Adipocyte (in vitro differentiated cells): ENCODE measurements around the gene PSMB9.
"Not testable (repeated sequence)": the region's sequence is repeated elsewhere in the genome, so short reads cannot be mapped to it uniquely, and the experiment has no call there.

Source experiments
- DNase-seq: peaks from one replicate; pipeline ENCODE4 v3.0.0-alpha.2; 2015; ENCODE audit warnings: low read depth
- H3K27me3 ChIP-seq: replicated peaks from 2 replicates; pipeline ENCODE4 v1.7.0; 2013; ENCODE audit warnings: mild to moderate bottlenecking, low read length, moderate library complexity; ENCODE audit not compliant: control insufficient read depth, insufficient read depth
- H3K36me3 ChIP-seq: 2 replicates; pipeline ENCODE4 v1.7.0; 2013; ENCODE audit warnings: low read length, mild to moderate bottlenecking, moderate library complexity; ENCODE audit not compliant: control insufficient read depth, insufficient read depth, severe bottlenecking
- H3K4me1 ChIP-seq: 2 replicates; pipeline ENCODE4 v1.7.0; 2013; ENCODE audit warnings: mild to moderate bottlenecking, low read length, moderate library complexity; ENCODE audit not compliant: control insufficient read depth, insufficient read depth
- H3K4me3 ChIP-seq: 2 replicates; pipeline ENCODE4 v1.7.0; 2013; ENCODE audit warnings: mild to moderate bottlenecking, low read length, moderate library complexity
- H3K9ac ChIP-seq: 2 replicates; pipeline ENCODE4 v1.7.0; 2013; ENCODE audit warnings: mild to moderate bottlenecking, low read length, moderate library complexity
- H3K9me3 ChIP-seq: 2 replicates; pipeline ENCODE4 v1.7.0; 2013; ENCODE audit warnings: mild to moderate bottlenecking, low read length, moderate library complexity; ENCODE audit not compliant: control insufficient read depth

Gene PSMB9

DNA sequence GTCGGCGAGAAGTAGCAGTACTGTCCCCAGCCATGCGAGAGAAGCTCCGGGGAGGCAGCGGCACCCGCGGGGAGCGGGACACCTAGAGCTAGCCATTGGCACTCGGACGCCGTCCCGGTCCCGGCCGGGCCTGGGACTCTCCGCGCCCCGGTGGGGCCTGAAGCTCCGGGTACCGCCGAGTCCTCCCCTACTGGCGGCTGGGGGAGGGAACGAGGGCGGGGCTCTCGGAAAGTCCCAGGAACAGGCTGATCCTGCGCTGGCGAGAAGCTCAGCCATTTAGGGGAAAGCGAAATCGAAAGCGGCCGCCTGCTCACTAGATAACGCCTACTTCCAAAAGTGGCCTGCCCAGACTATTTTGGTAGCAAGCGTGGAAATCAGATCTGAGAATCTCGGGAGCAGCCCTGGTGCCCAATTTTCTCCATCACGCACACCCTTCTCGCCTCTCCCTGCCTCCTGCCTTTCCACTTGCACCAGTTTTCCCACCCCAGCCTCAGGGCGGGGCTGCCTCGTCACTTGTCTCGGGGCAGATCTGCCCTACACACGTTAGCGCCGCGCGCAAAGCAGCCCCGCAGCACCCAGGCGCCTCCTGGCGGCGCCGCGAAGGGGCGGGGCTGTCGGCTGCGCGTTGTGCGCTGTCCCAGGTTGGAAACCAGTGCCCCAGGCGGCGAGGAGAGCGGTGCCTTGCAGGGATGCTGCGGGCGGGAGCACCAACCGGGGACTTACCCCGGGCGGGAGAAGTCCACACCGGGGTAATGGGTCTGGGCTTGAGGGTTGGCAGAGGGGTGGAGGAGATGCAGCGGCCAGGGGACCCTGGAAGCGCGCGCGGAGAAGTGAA lies at the start of gene PSMB9, which contains the start of gene TAP1:
PSMB9 (plus strand) TSS at position 652 of the 835 bp plus-strand sequence; CDS start at position 690, 38 bp downstream.
TAP1 (minus strand) TSS at position 164 of the 835 bp plus-strand sequence; CDS start at position 96, 68 bp downstream.
- H3K4me1 ChIP-seq: peaks cover 15% of the 10 kb centered on the region
- H3K9me3 ChIP-seq: no peaks in the 10 kb centered on the region
- DNase-seq: peak; percentile 97
- peak within 1 kb of the TSS; percentile 93 for H3K9ac ChIP-seq
- peaks cover 28% of the 10 kb centered on the region for H3K36me3 ChIP-seq
- no peaks in the 10 kb centered on the region for H3K27me3 ChIP-seq
- H3K4me3 ChIP-seq: peak within 1 kb of the TSS; percentile 93

- not testable (repeated sequence) for H3K4me1 ChIP-seq, DNase-seq, H3K36me3 ChIP-seq, H3K9ac ChIP-seq, H3K9me3 ChIP-seq, H3K4me3 ChIP-seq
- peaks cover 14% of the 10 kb centered on the region for H3K27me3 ChIP-seq
Observed at GRCh38 chr6:32805404-32805803, 48.6 kb upstream of the PSMB9 start.

DNA sequence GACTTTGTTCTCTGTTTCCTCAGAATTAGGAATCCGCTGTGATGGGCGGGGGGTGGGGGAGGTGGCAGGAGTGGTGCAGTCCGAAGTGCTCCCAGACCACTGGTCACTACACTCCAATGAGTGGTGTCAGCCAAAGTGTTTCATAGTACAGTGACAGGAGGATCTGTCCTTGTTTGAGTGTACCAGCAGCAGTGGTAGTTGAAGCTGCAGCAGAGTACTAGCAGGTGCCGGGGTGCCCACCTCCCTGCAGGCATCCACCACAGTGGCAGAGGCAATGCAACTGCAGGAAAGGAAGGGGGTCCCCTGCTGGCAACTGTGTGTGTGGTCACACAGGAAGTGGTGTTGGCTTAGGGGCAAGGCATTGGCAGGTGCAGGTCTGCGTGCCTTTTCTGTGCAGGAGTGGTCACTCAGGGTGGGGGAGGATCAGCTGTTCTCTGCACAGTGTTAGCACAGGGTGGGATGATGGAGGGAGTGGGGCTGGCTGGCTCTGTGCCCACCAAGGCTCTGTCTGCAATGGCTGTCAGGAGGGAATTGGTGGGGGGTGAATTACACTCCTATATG lies 46.9 kb upstream of the PSMB9 start:
- no peaks in the 10 kb centered on the region for H3K36me3 ChIP-seq
- peaks cover 6% of the 10 kb centered on the region for H3K9me3 ChIP-seq
- peaks cover 11% of the 10 kb centered on the region for H3K27me3 ChIP-seq
- H3K9ac ChIP-seq: no peak overlapping the region
- no peak for DNase-seq
- no peaks in the 10 kb centered on the region for H3K4me1 ChIP-seq
- no peak overlapping the region for H3K4me3 ChIP-seq

DNA sequence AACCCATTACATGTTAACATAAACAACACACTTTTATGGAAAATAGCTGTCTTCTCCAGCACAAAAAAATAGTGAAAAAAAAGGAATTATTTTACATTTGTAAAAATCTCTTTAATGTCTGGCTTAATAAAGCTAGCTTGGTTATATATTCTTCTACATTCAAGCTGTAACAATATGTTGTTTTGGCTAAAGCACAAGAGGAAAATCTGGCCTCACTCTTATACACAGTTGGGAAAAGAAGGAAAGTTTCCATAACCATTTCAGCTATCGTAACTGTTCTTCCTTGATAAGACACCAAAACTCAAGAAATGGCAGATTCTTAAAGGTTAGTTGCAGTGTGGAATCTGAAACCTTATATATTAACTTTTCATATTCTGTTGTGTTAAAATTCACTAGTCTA lies 44.8 kb upstream of the PSMB9 start:
- peaks cover 5% of the 10 kb centered on the region for H3K27me3 ChIP-seq
- H3K9me3 ChIP-seq: no peaks in the 10 kb centered on the region
- H3K9ac ChIP-seq: no peak overlapping the region
- no peaks in the 10 kb centered on the region for H3K36me3 ChIP-seq
- H3K4me3 ChIP-seq: no peak overlapping the region
- DNase-seq: no peak
- H3K4me1 ChIP-seq: no peaks in the 10 kb centered on the region

DNA sequence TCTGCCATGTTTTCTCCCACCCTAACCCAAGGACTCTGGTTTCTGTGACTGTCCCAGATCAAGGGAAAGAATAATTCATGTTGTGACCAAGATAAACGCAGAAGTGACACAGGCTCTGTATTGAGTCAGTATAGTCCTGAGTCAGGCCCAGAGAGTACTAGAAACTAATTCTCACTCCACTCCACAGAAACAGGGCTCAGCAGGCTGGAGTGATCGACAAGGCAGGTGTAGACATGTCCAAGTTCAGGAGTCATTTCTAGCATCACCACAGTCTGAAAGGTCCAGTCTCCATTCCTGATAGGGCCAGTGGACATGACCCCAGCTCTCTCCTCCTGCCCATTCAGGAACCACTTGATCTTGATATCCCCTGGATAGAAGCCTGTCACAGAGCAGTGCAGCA lies 39.8 kb upstream of the PSMB9 start:
- no peaks in the 10 kb centered on the region for H3K36me3 ChIP-seq
- no peaks in the 10 kb centered on the region for H3K27me3 ChIP-seq
- DNase-seq: no peak
- H3K4me1 ChIP-seq: peaks cover 6% of the 10 kb centered on the region
- no peak overlapping the region for H3K9ac ChIP-seq
- H3K4me3 ChIP-seq: no peak overlapping the region
- no peaks in the 10 kb centered on the region for H3K9me3 ChIP-seq

DNA sequence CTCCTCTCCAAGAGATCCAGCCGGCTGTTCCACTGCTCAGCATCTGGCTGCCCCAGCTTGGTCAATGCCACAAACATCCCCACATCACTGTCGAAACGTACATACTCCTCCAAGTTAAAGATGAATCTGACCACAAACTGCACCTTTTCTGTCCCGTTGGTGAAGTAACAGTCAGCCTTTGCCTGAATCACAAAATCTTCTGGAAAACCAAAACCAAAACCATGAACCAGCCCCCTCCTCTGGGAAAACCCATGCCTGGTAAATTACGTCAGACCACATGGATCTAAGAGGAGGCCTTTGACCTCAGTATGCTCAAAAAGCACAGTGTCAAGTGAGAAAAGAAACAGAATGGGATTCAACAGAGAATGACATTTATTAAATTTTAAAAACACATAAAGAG lies 38.9 kb upstream of the PSMB9 start:
- H3K36me3 ChIP-seq: no peaks in the 10 kb centered on the region
- no peaks in the 10 kb centered on the region for H3K27me3 ChIP-seq
- H3K4me3 ChIP-seq: no peak overlapping the region
- DNase-seq: no peak
- peaks cover 13% of the 10 kb centered on the region for H3K4me1 ChIP-seq
- no peak overlapping the region for H3K9ac ChIP-seq
- no peaks in the 10 kb centered on the region for H3K9me3 ChIP-seq

GRCh38 chr6:32815996-32816395 lies 38.0 kb upstream of the PSMB9 start:
- no peak for DNase-seq
- Histone ChIP-seq H3K36me3 (no peaks in the 10 kb centered on the region), H3K4me3 (no peak overlapping the region), H3K9ac (no peak overlapping the region), H3K4me1 (peaks cover 13% of the 10 kb centered on the region), H3K27me3 (no peaks in the 10 kb centered on the region), H3K9me3 (no peaks in the 10 kb centered on the region)

- H3K9me3 ChIP-seq: no peaks in the 10 kb centered on the region
- no peaks in the 10 kb centered on the region for H3K36me3 ChIP-seq
- no peak within 1 kb of the TSS for H3K4me3 ChIP-seq
- no peak within 1 kb of the TSS for H3K9ac ChIP-seq
- no peaks in the 10 kb centered on the region for H3K27me3 ChIP-seq
- peak; percentile 43 for DNase-seq
- H3K4me1 ChIP-seq: peaks cover 13% of the 10 kb centered on the region
Observed at GRCh38 chr6:32816746-32817204, 37.2 kb upstream of the PSMB9 start, which contains the start of gene HLA-DOB. HLA-DOB (minus strand) TSS chr6:32817002; CDS start chr6:32816951, 51 bp downstream.

DNA sequence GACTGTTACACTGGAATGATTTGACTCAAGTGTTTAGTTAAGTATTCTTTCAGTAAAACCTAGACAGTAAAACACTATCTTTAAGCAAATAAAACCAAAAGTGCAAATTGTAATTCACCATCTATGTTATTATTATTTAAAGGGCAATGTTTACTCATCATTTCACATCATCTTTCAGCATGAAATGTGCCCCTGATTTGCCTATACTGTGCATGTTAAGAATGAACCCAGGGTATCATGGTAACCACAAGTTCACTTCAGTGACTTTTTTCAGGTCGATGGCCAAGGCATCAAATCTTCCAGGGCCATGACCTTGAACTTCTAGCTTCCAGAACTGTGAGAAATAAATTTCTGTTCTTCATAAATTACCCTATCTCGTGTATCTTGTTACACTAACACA lies 35.1 kb upstream of the PSMB9 start:
- H3K9ac ChIP-seq: no peak overlapping the region
- peaks cover 13% of the 10 kb centered on the region for H3K4me1 ChIP-seq
- no peak overlapping the region for H3K4me3 ChIP-seq
- DNase-seq: no peak
- H3K9me3 ChIP-seq: no peaks in the 10 kb centered on the region
- no peaks in the 10 kb centered on the region for H3K27me3 ChIP-seq
- H3K36me3 ChIP-seq: no peaks in the 10 kb centered on the region

DNA sequence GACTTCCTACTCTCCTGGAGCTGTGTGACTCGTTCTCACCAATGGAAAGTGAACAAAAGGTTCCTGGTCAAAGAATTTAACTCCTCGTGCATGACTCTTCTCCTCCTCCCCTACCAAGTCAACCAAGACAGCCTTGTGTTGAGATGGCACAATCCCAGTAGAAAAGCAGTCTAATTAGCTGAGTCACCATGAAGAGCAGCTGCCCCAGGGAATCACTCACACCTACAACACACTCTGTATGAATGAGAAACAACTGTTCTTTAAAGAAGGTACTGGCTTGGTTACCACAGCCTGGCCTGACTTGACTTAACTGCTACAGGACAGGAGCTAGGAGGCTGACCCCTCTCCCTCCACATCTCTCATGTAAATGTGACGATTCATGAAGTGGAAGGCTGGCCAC lies 34.3 kb upstream of the PSMB9 start:
- H3K4me1 ChIP-seq: peaks cover 13% of the 10 kb centered on the region
- H3K36me3 ChIP-seq: no peaks in the 10 kb centered on the region
- no peak overlapping the region for H3K9ac ChIP-seq
- H3K4me3 ChIP-seq: no peak overlapping the region
- H3K27me3 ChIP-seq: no peaks in the 10 kb centered on the region
- no peaks in the 10 kb centered on the region for H3K9me3 ChIP-seq
- peak; percentile 34 for DNase-seq

DNA sequence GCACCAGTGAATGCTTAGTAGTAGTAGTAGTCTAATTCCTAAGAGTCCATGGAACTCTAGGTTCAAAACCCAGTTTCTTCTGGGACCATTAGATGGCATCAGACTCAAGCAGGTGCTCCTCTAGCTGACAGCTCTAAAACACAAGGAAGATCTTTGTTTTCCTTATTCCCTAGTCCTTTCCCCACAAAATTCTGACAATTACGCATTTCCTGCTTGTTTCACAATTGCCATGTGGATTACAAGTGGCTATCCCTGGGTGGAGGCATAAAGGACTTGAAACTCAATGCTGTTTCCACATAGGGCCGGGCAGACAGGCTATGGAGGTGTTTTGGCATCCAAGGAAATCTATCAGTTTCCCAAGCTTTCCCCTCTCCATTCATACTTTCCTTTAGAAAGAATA lies 28.0 kb upstream of the PSMB9 start:
- no peak overlapping the region for H3K4me3 ChIP-seq
- H3K4me1 ChIP-seq: peaks cover 10% of the 10 kb centered on the region
- no peaks in the 10 kb centered on the region for H3K27me3 ChIP-seq
- peak; percentile 52 for DNase-seq
- H3K36me3 ChIP-seq: peaks cover 26% of the 10 kb centered on the region
- no peaks in the 10 kb centered on the region for H3K9me3 ChIP-seq
- no peak overlapping the region for H3K9ac ChIP-seq
